Esophagus mucosa (tissue), 1 donor: ENCODE results near the gene LCAT. TPM values are rescaled to one million over a fixed set of nuclear protein-coding genes. Genes with fewer than 3 reads are reported as not detected.

Experiments used
- ATAC-seq: fragments of 200-7000 bp; cut with Tn5 transposase; one replicate; pipeline ENCODE4 v1.9.1; 2020
- total RNA-seq: library from RNA; stranded (reverse); gene quantifications from one replicate; pipeline ENCODE4 v1.2.4, GENCODE V29; 2023
- donor health status: DM: yes; HTN: yes; CAD: no.

Gene LCAT
- total RNA-seq, 1 donor from 2014 or later, result 4.1 TPM

- no peak for ATAC-seq
Observed at GRCh38 chr16:67909056-67909742, 34.7 kb downstream of the LCAT start.

- ATAC-seq, result no peak
Observed at GRCh38 chr16:67907397-67908180, 36.3 kb downstream of the LCAT start.

GRCh38 chr16:67902831-67903230, 41.1 kb downstream of the LCAT start:
- no peak for ATAC-seq

GRCh38 chr16:67901734-67902133, 42.2 kb downstream of the LCAT start:
- ATAC-seq, result no peak

- ATAC-seq, result peak; percentile 47
Observed at GRCh38 chr16:67897231-67897630, 46.7 kb downstream of the LCAT start.

- ATAC-seq, result peak; percentile 31
Observed at GRCh38 chr16:67893743-67894399, 50.0 kb downstream of the LCAT start.

GRCh38 chr16:67892899-67893742, 50.8 kb downstream of the LCAT start, which contains the start of gene PSKH1:
TSS of gene PSKH1 (plus strand) at chr16:67893254. CDS start at chr16:67908750, 15,496 bp downstream.
- ATAC-seq, result peak; percentile 94

- no peak for ATAC-seq
Observed at GRCh38 chr16:67892375-67892774, 51.5 kb downstream of the LCAT start.

Other genes with a start within 250 kb of the LCAT start
- gene GFOD2, start 224.8 kb downstream of the LCAT start, total RNA-seq, result 25.4 TPM
- 20.1 TPM for gene RANBP10, start 137.6 kb downstream of the LCAT start, total RNA-seq
- gene TSNAXIP1, start 137.2 kb downstream of the LCAT start, total RNA-seq, result 0.40 TPM
- gene THAP11, start 101.8 kb downstream of the LCAT start, total RNA-seq, result 16.8 TPM
- gene NUTF2, start 97.2 kb downstream of the LCAT start, total RNA-seq, result 65.2 TPM
- 16.5 TPM for gene CENPT, start 96.4 kb downstream of the LCAT start, total RNA-seq
- gene EDC4, start 71.1 kb downstream of the LCAT start, total RNA-seq, result 32.7 TPM
- not detected for gene NRN1L, start 59.2 kb downstream of the LCAT start, total RNA-seq
- gene PSKH1, start 50.9 kb downstream of the LCAT start, total RNA-seq, result 15.5 TPM
- 0.64 TPM for gene CTRL, start 12.3 kb downstream of the LCAT start, total RNA-seq
- gene PSMB10, start 7.3 kb downstream of the LCAT start, total RNA-seq, result 25.9 TPM
- 17.5 TPM for gene SLC12A4, start 24.5 kb upstream of the LCAT start, total RNA-seq
- gene DPEP3, start 36.4 kb upstream of the LCAT start, total RNA-seq, result 0.08 TPM
- gene DPEP2, start 55.4 kb upstream of the LCAT start, total RNA-seq, result 0.68 TPM
- not detected for gene DPEP2NB, start 71.8 kb upstream of the LCAT start, total RNA-seq
- gene DDX28, start 79.1 kb upstream of the LCAT start, total RNA-seq, result 12.1 TPM
- 17.4 TPM for gene DUS2, start 79.2 kb upstream of the LCAT start, total RNA-seq
- gene NFATC3, start 141.2 kb upstream of the LCAT start, total RNA-seq, result 17.6 TPM